ENCODE measurements around the gene CABCOCO1.

CABCOCO1 gene

DNA sequence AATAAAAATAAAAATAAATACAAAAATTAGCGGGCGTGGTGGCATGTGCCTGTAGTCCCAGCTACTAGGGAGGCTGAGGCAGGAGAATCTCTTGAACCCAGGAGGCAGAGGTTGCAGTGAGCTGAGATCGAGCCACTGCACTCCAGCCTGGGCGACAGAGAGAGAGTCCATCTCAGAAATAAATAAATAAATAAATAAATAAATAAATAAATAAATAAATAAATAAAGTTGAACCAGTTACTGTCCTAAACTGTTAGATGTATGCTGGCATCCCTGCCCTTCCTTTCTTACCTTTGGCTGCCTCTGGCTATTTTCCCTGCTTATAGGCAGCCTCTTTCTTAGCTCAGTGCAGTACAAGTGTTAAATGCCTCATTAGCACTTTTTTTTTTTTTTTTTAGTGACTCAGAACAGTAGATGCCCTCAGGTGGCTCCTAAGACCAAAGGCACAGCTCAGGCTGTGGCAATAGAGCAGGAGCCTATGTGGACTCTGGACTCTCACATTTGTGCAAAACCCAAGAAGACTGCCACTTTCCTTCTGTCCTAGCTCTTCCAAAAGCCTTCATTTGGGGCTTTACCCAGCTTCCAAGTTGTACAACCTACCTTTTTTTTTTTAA is 30.6 kb upstream of the CABCOCO1 start:
- TF ChIP-seq CTCF (IDR thresholded peaks at IDR 0.05; ENCODE audit: extremely low read depth, missing control alignments), result no peak
- no peak for DNase-seq (ENCODE audit: low spot score)

- no peak for TF ChIP-seq CTCF (IDR thresholded peaks at IDR 0.05; ENCODE audit: extremely low read depth, missing control alignments)
- no peak for DNase-seq (ENCODE audit: low spot score)
Measured at GRCh38 chr10:61633665-61634064, 29.1 kb upstream of the CABCOCO1 start.

DNA sequence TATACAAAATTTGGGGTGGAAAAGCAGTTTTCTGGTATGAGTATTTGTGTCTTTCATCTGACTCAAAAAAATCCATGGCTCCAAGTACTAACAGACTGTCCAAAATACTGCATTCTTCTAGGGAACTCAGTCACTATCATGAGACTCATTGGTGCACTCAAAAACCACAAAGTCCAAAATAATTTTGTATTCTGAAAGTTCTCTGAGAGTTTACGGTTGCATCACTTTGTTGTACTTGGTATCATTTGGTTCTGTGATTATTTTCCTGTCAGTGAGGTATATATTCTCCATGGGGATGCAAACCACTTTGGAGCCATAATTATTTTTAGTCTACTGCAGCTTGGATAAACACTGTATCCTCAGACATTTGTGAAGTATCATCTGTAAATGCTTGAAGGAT is 28.0 kb upstream of the CABCOCO1 start:
- no peak for TF ChIP-seq CTCF (IDR thresholded peaks at IDR 0.05; ENCODE audit: extremely low read depth, missing control alignments)
- DNase-seq (ENCODE audit: low spot score), result no peak

DNA sequence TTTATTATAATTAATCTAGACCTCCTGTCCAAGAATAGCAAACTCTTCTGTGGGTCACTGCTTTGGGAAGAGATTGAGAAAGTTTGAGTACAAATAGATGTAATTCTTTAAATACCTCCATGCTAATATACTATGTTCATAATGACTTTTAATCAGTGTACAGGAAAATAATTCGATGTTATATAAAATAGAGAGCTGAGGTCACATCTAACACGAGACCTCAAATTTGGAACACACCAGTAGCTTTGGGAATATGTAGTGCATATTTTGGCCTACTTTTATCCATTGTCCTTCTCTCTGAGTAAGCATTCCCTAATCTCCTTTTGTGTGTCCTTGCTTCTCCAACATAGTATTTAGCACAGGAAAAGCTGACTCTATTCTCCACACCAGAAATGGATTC is 27.3 kb upstream of the CABCOCO1 start:
- DNase-seq (ENCODE audit: low spot score), result no peak
- no peak for TF ChIP-seq CTCF (IDR thresholded peaks at IDR 0.05; ENCODE audit: extremely low read depth, missing control alignments)

DNA sequence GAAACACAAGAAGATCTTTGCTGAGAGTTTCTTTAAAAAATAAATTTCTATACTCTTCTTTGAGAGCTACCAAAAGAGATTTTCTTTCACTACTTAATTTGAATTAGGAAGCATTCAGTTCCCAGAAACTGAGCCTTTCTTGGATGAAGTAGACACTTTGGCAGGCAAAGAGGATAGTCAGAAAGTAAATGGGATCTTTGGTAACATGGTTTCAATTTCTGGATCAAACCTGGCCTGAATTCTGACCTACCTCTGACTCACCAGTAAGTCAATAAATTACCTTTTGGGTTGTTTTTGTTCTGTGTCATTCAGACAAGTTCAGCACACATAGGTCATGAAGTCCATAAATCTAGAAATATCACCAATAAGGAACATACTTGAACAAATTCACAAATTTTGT is 26.8 kb upstream of the CABCOCO1 start:
- no peak for DNase-seq (ENCODE audit: low spot score)
- TF ChIP-seq CTCF (IDR thresholded peaks at IDR 0.05; ENCODE audit: extremely low read depth, missing control alignments), result no peak

DNA sequence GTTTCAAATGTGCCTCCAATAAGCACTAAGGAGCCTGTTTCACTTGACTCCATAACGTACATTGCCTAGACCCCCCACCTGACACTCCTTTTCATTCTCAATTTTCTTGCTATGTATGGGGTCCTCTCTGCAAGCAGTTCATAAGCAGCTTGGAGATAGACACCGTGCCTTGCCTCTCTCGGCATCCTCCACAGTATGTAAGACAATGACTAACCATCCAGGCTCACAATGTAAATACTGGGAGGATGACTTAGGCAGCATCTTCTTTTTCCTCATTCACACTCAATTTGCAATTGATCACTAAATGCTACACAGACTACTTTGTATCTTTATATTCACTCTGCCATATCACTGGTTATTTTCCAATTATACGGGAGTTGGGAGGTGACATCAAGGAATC is 22.8 kb upstream of the CABCOCO1 start:
- no peak for TF ChIP-seq CTCF (IDR thresholded peaks at IDR 0.05; ENCODE audit: extremely low read depth, missing control alignments)

DNA sequence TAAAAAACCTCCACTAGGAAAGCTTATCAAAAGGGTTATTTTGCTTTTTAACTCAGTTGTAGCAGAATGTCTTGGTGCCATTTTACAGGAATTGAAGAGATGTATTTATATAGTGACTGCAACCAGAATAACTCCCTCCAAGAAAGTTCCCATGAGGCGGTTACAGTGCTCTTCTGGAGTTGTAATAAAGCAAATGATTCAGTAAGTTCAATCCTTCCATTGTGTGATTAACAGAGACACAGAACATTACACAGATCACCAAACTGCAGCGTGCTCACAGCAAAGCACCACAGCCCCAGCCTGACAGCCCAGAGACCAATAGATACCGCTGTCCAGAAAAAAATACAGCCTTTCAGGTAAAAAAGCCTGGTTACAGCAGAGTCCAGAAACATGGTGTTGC is 21.9 kb upstream of the CABCOCO1 start:
- no peak for TF ChIP-seq CTCF (IDR thresholded peaks at IDR 0.05; ENCODE audit: extremely low read depth, missing control alignments)
- no peak for DNase-seq (ENCODE audit: low spot score)

More for the DNA sequence above, 22.8 kb upstream of the CABCOCO1 start:
- no peak for DNase-seq (ENCODE audit: low spot score)

Data from GM20000 (cell line).